HCT116 (cell line): ENCODE measurements around the gene FOXP1. TPM values are rescaled to one million over a fixed set of nuclear protein-coding genes. Genes with fewer than 3 reads are reported as not detected.

Experiments used
- ATAC-seq: fragments of 200-7000 bp; cut with Tn5 transposase; 2 replicates; pipeline ENCODE4 v1.9.1; 2020; ENCODE audit warnings: mild to moderate bottlenecking, moderate library complexity
- BruUV-seq: library from RNA; stranded (reverse); fragments of 400-500 nt; replicated peaks from 2 replicates; lab custom pipeline; 2021; lab: Mats Ljungman, UMichigan
- CTCF ChIA-PET: fragments of 300-600 bp; sonication (Branson Sonifier 250); formaldehyde crosslinking; loops from one replicate; lab custom pipeline; 2021; ENCODE audit warnings: antibody characterized with exemption; lab: Charles Lee
- POLR2A ChIA-PET: fragments of 300-600, 350-600 bp; sonication (Branson Sonifier 250); formaldehyde crosslinking; loops from one replicate; lab custom pipeline; 2021; ENCODE audit warnings: antibody characterized with exemption; lab: Charles Lee
- RAD21 ChIA-PET, 2 experiments: fragments of 300-600 bp; sonication (Branson Sonifier 250); formaldehyde crosslinking; loops; one replicate each; lab custom pipeline; 2023; ENCODE audit warnings: low total read pairs in 2 of 2; ENCODE audit not compliant: uncharacterized antibody in 2 of 2, unreplicated experiment in 2 of 2, low non-redundant PET in 1 of 2; lab: Charles Lee
- DNase-seq: peaks from one replicate; pipeline ENCODE4 v3.0.0-alpha.2; 2010; ENCODE audit warnings: low read depth, low spot score
- H2AFZ ChIP-seq: fragments of 200-600 bp; shearing (Covaris generic), sonication (generic); 2 replicates; pipeline ENCODE4 v1.6.1; 2017; ENCODE audit warnings: low read depth, mixed run types, mixed read lengths, antibody characterized with exemption, low read length; ENCODE audit not compliant: poor library complexity, severe bottlenecking
- H3K27ac ChIP-seq: 2 replicates; pipeline ENCODE4 v1.5.1; 2012; ENCODE audit warnings: low read depth, low read length
- H3K27me3 ChIP-seq: fragments of 200-600 bp; sonication (generic); 2 replicates; pipeline ENCODE4 v1.6.1; 2016; ENCODE audit warnings: mixed run types, low read length, mixed read lengths; ENCODE audit not compliant: insufficient read depth
- H3K36me3 ChIP-seq, 2 experiments: fragments of 200-500 bp in 1 of 2; fragments of 200-600 bp in 1 of 2; sonication (Bioruptor generic) in 1 of 2; sonication (generic) in 1 of 2; 2 replicates each; pipeline versions ENCODE4 v1.5.1 to v1.6.1; 2014 to 2016; ENCODE audit warnings: low read length in 2 of 2, inconsistent platforms in 1 of 2, mixed read lengths in 1 of 2, mixed run types in 1 of 2; ENCODE audit not compliant: insufficient read depth in 2 of 2, control insufficient read depth in 1 of 2
- H3K4me1 ChIP-seq, 2 experiments: fragments of 200-600 bp in 1 of 2; sonication (generic) in 1 of 2; 2 replicates each; pipeline versions ENCODE4 v1.5.1 to v1.6.1; 2012 to 2017; ENCODE audit warnings: low read length in 2 of 2, inconsistent platforms in 1 of 2, mild to moderate bottlenecking in 1 of 2, mixed read lengths in 1 of 2, mixed run types in 1 of 2, moderate library complexity in 1 of 2; ENCODE audit not compliant: insufficient read depth in 2 of 2, control insufficient read depth in 1 of 2
- H3K4me2 ChIP-seq: fragments of 200-600 bp; sonication (generic); 2 replicates; pipeline ENCODE4 v1.6.1; 2017; ENCODE audit warnings: mixed run types, low read length, mixed read lengths
- H3K4me3 ChIP-seq, 2 experiments: fragments of 200-600 bp in 1 of 2; sonication (generic) in 1 of 2; replicated peaks in 1 of 2; 2 replicates each; pipeline ENCODE4 v1.5.1; 2011 to 2016; ENCODE audit warnings: low read length in 2 of 2, control low read depth in 1 of 2, low read depth in 1 of 2, mild to moderate bottlenecking in 1 of 2, mixed read lengths in 1 of 2, mixed run types in 1 of 2
- H3K79me2 ChIP-seq: fragments of 200-600 bp; sonication (generic); 2 replicates; pipeline ENCODE4 v1.6.1; 2017; ENCODE audit warnings: mild to moderate bottlenecking, mixed run types, low read length, moderate library complexity, mixed read lengths; ENCODE audit not compliant: insufficient read depth
- H3K9ac ChIP-seq: fragments of 200-600 bp; sonication (generic); 2 replicates; pipeline ENCODE4 v1.6.1; 2016; ENCODE audit warnings: low read length, mixed read lengths
- H3K9me2 ChIP-seq: fragments of 200-600 bp; sonication (generic), shearing (Covaris generic); 2 replicates; pipeline ENCODE4 v1.6.1; 2017; ENCODE audit warnings: mixed run types, mild to moderate bottlenecking, moderate library complexity; ENCODE audit not compliant: insufficient read depth
- H3K9me3 ChIP-seq, 2 experiments: fragments of 200-500 bp in 1 of 2; fragments of 200-600 bp in 1 of 2; sonication (Bioruptor generic) in 1 of 2; sonication (generic) in 1 of 2; 2 replicates each; pipeline ENCODE4 v1.6.1; 2014 to 2017; ENCODE audit warnings: low read length in 2 of 2, mixed read lengths in 2 of 2, inconsistent platforms in 1 of 2, low read depth in 1 of 2, mild to moderate bottlenecking in 1 of 2, mixed run types in 1 of 2, moderate library complexity in 1 of 2; ENCODE audit not compliant: control insufficient read depth in 1 of 2, insufficient read depth in 1 of 2
- H4K20me1 ChIP-seq: fragments of 200-600 bp; sonication (generic), shearing (Covaris generic); 2 replicates; pipeline ENCODE4 v1.6.1; 2017; ENCODE audit warnings: mixed run types, mild to moderate bottlenecking, moderate library complexity; ENCODE audit not compliant: insufficient read depth
- CEBPB ChIP-seq: IDR thresholded peaks from 2 replicates; pipeline ENCODE4 v1.6.1; 2012; ENCODE audit warnings: low read depth
- EGR1 ChIP-seq: IDR thresholded peaks from 2 replicates; pipeline ENCODE4 v1.6.1; 2012; ENCODE audit warnings: low read depth
- FOSL1 ChIP-seq: IDR thresholded peaks from 2 replicates; pipeline ENCODE4 v1.6.1; 2012; ENCODE audit warnings: low read depth
- POLR2A ChIP-seq: IDR thresholded peaks from 2 replicates; pipeline ENCODE4 v1.7.0; 2011; ENCODE audit warnings: borderline replicate concordance; ENCODE audit not compliant: insufficient read depth, insufficient read length; ENCODE audit errors: extremely low read depth
- SP1 ChIP-seq: IDR thresholded peaks from 2 replicates; pipeline ENCODE4 v1.6.1; 2012; ENCODE audit warnings: low read depth
- intact Hi-C: fragments of 100-400 bp; cut with micrococcal nuclease; formaldehyde crosslinking; loops from 2 replicates; pipeline ENCODE4 v1.10.0; 2022
- total RNA-seq: library from RNA; stranded (reverse); gene quantifications from one replicate; pipeline ENCODE4 v1.2.1, GENCODE V29; 2021; ENCODE audit not compliant: unreplicated experiment
- TF ChIP-seq, protein P1 (sequence below): IDR thresholded peaks from 2 replicates; pipeline ENCODE4 v1.6.1; 2012
- TF ChIP-seq, protein P2 (sequence below), 3 experiments: fragments of 200-600 bp in 1 of 3; sonication (generic) in 1 of 3; IDR thresholded peaks in 2 of 3; conservative IDR thresholded peaks in 1 of 3; 2 replicates each; pipeline ENCODE4 v1.5.1; 2012 to 2017; ENCODE audit warnings: low read depth in 2 of 3, low read length in 2 of 3, antibody characterized with exemption in 1 of 3, borderline replicate concordance in 1 of 3, control low read depth in 1 of 3, mild to moderate bottlenecking in 1 of 3, mixed read lengths in 1 of 3, mixed run types in 1 of 3, moderate library complexity in 1 of 3; ENCODE audit not compliant: insufficient read depth in 1 of 3
- TF ChIP-seq, protein P3 (sequence below): IDR thresholded peaks from 2 replicates; pipeline ENCODE4 v1.6.1; 2012

Gene FOXP1
- total RNA-seq, 1 experiment from 2014 or later, result 11.4 TPM

DNA sequence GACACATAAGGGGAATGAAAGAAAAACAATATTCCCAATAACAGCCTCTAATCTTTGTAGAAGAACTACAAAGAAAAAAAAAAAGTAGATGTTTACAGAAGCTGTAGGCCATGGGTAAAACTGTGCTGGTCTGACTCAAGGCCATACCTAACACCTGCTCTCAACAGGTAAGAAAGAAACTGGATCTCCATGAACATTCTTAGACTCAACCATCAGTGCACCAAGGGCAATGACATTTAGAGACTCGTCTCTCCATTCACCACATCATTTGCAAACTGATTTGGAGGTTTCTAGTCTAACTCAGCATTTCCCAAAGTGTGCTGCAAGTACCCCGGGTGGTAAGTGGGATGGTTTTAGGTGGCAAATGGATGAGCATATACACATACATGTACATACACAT, 164.2 kb downstream of the FOXP1 start (continued):
- no peak for TF ChIP-seq POLR2A
- no peak for TF ChIP-seq CEBPB

DNA sequence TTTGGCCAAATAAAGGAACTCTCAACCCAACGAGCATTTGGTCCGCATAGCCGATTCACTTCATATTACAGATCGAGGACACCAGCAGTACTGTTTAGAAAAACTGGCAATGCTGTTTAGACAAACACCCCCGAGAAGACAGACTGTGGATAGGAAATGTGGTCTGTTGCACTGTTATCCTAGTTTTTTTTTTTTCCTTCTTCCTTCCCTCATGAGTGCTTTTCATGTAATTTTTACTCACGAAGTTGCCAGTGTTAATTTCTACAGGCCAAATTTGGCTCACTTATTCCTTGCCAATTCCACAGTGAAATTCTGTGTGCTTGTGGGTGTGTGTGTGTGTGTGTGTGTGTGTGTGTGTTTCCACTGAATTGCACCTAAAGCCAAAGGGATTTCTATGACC, 165.7 kb downstream of the FOXP1 start:
- ChIA-PET POLR2A (no interaction called here), RAD21 (no interaction called here), CTCF (interaction anchor here (1.5 kb wide), 1 partner anchor 8 kb away, joined by 5 read pairs; no protein-coding TSS in a partner anchor)
- H3K27ac ChIP-seq, result no peak overlapping the region
- TF ChIP-seq SP1 (no peak), POLR2A (no peak), EGR1 (no peak), FOSL1 (no peak)
- TF ChIP-seq, protein P1, sequence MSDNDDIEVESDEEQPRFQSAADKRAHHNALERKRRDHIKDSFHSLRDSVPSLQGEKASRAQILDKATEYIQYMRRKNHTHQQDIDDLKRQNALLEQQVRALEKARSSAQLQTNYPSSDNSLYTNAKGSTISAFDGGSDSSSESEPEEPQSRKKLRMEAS, result no peak
- TF ChIP-seq, protein P2, sequence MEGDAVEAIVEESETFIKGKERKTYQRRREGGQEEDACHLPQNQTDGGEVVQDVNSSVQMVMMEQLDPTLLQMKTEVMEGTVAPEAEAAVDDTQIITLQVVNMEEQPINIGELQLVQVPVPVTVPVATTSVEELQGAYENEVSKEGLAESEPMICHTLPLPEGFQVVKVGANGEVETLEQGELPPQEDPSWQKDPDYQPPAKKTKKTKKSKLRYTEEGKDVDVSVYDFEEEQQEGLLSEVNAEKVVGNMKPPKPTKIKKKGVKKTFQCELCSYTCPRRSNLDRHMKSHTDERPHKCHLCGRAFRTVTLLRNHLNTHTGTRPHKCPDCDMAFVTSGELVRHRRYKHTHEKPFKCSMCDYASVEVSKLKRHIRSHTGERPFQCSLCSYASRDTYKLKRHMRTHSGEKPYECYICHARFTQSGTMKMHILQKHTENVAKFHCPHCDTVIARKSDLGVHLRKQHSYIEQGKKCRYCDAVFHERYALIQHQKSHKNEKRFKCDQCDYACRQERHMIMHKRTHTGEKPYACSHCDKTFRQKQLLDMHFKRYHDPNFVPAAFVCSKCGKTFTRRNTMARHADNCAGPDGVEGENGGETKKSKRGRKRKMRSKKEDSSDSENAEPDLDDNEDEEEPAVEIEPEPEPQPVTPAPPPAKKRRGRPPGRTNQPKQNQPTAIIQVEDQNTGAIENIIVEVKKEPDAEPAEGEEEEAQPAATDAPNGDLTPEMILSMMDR (IDR thresholded peaks at IDR 0.05 in 2 of 3, conservative IDR thresholded peaks at IDR 0.05 in 1 of 3; ENCODE audit: borderline replicate concordance in 1 of 3, insufficient read depth in 1 of 3, low read depth in 2 of 3, low read length in 2 of 3), result no peak
- TF ChIP-seq, protein P3, sequence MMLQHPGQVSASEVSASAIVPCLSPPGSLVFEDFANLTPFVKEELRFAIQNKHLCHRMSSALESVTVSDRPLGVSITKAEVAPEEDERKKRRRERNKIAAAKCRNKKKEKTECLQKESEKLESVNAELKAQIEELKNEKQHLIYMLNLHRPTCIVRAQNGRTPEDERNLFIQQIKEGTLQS, result no peak
- no peak overlapping the region for H3K9ac ChIP-seq
- H3K27me3 ChIP-seq, result no peaks in the 10 kb centered on the region
- no peaks in the 10 kb centered on the region for H3K9me2 ChIP-seq
- H3K36me3 ChIP-seq, result no peaks in the 10 kb centered on the region
- H4K20me1 ChIP-seq, result no peaks in the 10 kb centered on the region
- H3K4me2 ChIP-seq, result no peak overlapping the region
- H2AFZ ChIP-seq, result no peak overlapping the region
- H3K4me3 ChIP-seq, result no peak overlapping the region
- no TSS peak for BruUV-seq
- no peaks in the 10 kb centered on the region for H3K4me1 ChIP-seq
- intact Hi-C loops, result no loop called here
- no peaks in the 10 kb centered on the region for H3K79me2 ChIP-seq
- no peaks in the 10 kb centered on the region for H3K9me3 ChIP-seq
- ATAC-seq, result no peak
- DNase-seq, result no peak
